Thymus (tissue), 11 donors: ENCODE results near the gene FIS1. TPM values are rescaled to one million over a fixed set of nuclear protein-coding genes. Genes with fewer than 3 reads are reported as not detected.
A peak's percentile ranks its signal among the peaks of the same experiment; 100 is the strongest.

Source experiments
- DNase-seq, 9 donors: peaks; one replicate each; pipeline ENCODE4 v3.0.0-alpha.2; 2013; ENCODE audit warnings: low spot score in 9 of 9, low read depth in 6 of 9, missing footprints in 1 of 9
- H3K27ac ChIP-seq, 2 donors: one replicate each; pipeline ENCODE4 v1.5.1; 2013; ENCODE audit warnings: control low read depth in 1 of 2, low read depth in 1 of 2, low read length in 1 of 2, mild to moderate bottlenecking in 1 of 2, moderate library complexity in 1 of 2
- H3K27me3 ChIP-seq, 2 donors: one replicate each; pipeline ENCODE4 v1.5.1; 2013; ENCODE audit warnings: low read length in 1 of 2; ENCODE audit not compliant: control insufficient read depth in 2 of 2, insufficient read depth in 1 of 2
- H3K36me3 ChIP-seq, 2 donors: one replicate each; pipeline ENCODE4 v1.5.1; 2013; ENCODE audit warnings: low read length in 1 of 2, mild to moderate bottlenecking in 1 of 2, moderate library complexity in 1 of 2; ENCODE audit not compliant: control insufficient read depth in 2 of 2, insufficient read depth in 2 of 2
- H3K4me1 ChIP-seq, 2 donors: one replicate each; pipeline ENCODE4 v1.5.1; 2013; ENCODE audit warnings: low read length in 2 of 2; ENCODE audit not compliant: control insufficient read depth in 2 of 2, insufficient read depth in 2 of 2
- H3K4me3 ChIP-seq, 2 donors: one replicate each; pipeline ENCODE4 v1.5.1; 2013; ENCODE audit warnings: low read length in 2 of 2, control low read depth in 1 of 2, mild to moderate bottlenecking in 1 of 2
- H3K9me3 ChIP-seq, 2 donors: one replicate each; pipeline ENCODE4 v1.5.1; 2013; ENCODE audit warnings: low read length in 1 of 2, mild to moderate bottlenecking in 1 of 2; ENCODE audit not compliant: control insufficient read depth in 2 of 2, insufficient read depth in 1 of 2
- WGBS: extraction: QIAGEN DNeasy Blood & Tissue Kit; methylation state at CpG from one replicate; pipeline ENCODE4 v1.1.7; 2013; 5-methylcytosine and 5-hydroxymethylcytosine counted together
- polyA plus RNA-seq: library from polyadenylated mRNA; stranded (reverse); fragments of 200-250 nt; gene quantifications from one replicate; pipeline ENCODE4 v1.2.3, GENCODE V29; 2013
- total RNA-seq: library from RNA; stranded (reverse); fragments of 120-200 nt; gene quantifications from one replicate; pipeline ENCODE4 v1.2.4, GENCODE V29; 2013
- donor health status: healthy.

FIS1 gene
- total and polyA plus RNA-seq, 2 donors: 148 to 188 TPM

- H3K4me3 ChIP-seq: no peak overlapping the region
- no peaks in the 10 kb centered on the region for H3K9me3 ChIP-seq
- H3K27me3 ChIP-seq: no peaks in the 10 kb centered on the region
- H3K27ac ChIP-seq: peak overlapping the region in 1 of 2 donors; percentile 36
- peaks cover 46 to 65% of the 10 kb centered on the region in 2 donors for H3K36me3 ChIP-seq
- 81% methylated on average over 28 of the region's 28 CpGs for WGBS
- peaks cover 1 to 37% of the 10 kb centered on the region in 2 donors for H3K4me1 ChIP-seq
- DNase-seq: no peak
Measured at GRCh38 chr7:101238226-101239182, 6.4 kb downstream of the FIS1 start.

DNA sequence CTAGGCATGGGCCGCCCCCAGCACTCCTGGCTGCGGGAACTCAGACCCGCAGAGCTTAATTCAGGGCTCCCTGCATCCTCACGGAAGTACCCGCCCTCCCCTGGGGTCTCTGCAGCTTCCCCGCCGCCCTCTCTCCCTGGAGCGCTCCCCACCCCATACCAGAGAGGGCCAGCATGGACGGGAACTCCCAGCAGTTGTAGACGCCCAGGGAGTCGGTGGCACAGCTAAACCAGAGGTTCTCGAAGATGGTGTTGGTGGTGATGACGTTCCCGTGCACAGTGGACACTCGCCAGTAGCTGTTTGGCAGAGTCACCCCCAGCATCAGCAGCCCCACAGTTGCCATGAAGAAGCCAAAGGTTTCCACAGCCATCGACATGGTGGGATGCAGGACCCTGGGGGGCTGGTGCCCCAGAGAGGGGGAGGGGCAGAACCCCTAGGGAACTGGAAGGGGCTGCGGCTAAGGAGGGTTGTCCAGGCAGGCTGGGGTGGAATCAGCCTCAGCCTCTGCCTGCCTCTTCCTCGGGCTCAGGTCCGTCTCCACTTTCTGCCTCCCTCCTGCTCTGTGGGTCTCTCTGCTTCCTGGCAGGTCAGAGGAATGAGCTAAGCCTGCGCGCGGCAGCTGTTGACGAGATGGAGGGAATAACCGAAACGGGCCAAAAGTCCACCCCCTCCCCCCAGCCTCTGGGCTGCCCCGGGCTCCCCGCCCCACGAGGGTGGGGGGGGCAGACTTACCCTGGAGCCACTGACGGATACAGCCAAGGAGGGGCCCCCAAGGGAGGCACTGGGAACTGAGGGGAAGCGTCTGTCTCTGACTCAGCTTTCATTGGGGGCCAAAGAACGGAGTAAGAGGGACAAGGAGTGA, 7.4 kb downstream of the FIS1 start, which contains the start of gene CLDN15:
Gene CLDN15 (minus strand): TSS at position 597 of the 862 bp plus-strand sequence. CDS start 221 bp downstream, at position 376.
- no peak within 1 kb of the TSS for H3K4me3 ChIP-seq
- H3K4me1 ChIP-seq: peaks cover 0 to 35% of the 10 kb centered on the region in 2 donors
- H3K27me3 ChIP-seq: no peaks in the 10 kb centered on the region
- H3K27ac ChIP-seq: peak within 1 kb of the TSS; percentile 33 to 37
- peaks cover 41 to 68% of the 10 kb centered on the region in 2 donors for H3K36me3 ChIP-seq
- H3K9me3 ChIP-seq: no peaks in the 10 kb centered on the region
- DNase-seq: no peak
- WGBS: 60% methylated on average over 31 of the region's 31 CpGs

- peaks cover 45 to 75% of the 10 kb centered on the region in 2 donors for H3K36me3 ChIP-seq
- no peak overlapping the region for H3K27ac ChIP-seq
- 88% methylated on average over 21 of the region's 21 CpGs for WGBS
- no peak for DNase-seq
- no peaks in the 10 kb centered on the region for H3K9me3 ChIP-seq
- peaks cover 0 to 35% of the 10 kb centered on the region in 2 donors for H3K4me1 ChIP-seq
- H3K4me3 ChIP-seq: no peak overlapping the region
- H3K27me3 ChIP-seq: no peaks in the 10 kb centered on the region
Measured at GRCh38 chr7:101236292-101236835, 8.5 kb downstream of the FIS1 start.

- no peak overlapping the region for H3K27ac ChIP-seq
- H3K4me1 ChIP-seq: peaks cover 0 to 31% of the 10 kb centered on the region in 2 donors
- no peaks in the 10 kb centered on the region for H3K9me3 ChIP-seq
- DNase-seq: no peak
- no peaks in the 10 kb centered on the region for H3K27me3 ChIP-seq
- WGBS: 93% methylated on average over 9 of the region's 9 CpGs
- peaks cover 40 to 76% of the 10 kb centered on the region in 2 donors for H3K36me3 ChIP-seq
- no peak overlapping the region for H3K4me3 ChIP-seq
Measured at GRCh38 chr7:101235522-101235921, 9.4 kb downstream of the FIS1 start.

GRCh38 chr7:101235050-101235449, 9.8 kb downstream of the FIS1 start:
- Histone ChIP-seq H3K27me3 (no peaks in the 10 kb centered on the region), H3K9me3 (no peaks in the 10 kb centered on the region), H3K27ac (no peak overlapping the region), H3K4me3 (no peak overlapping the region), H3K4me1 (peaks cover 0 to 31% of the 10 kb centered on the region in 2 donors), H3K36me3 (peaks cover 36 to 74% of the 10 kb centered on the region in 2 donors)
- DNase-seq: no peak
- 89% methylated on average over 11 of the region's 11 CpGs for WGBS

- no peaks in the 10 kb centered on the region for H3K9me3 ChIP-seq
- H3K36me3 ChIP-seq: peaks cover 31 to 74% of the 10 kb centered on the region in 2 donors
- H3K27ac ChIP-seq: no peak overlapping the region
- DNase-seq: no peak
- peaks cover 0 to 28% of the 10 kb centered on the region in 2 donors for H3K4me1 ChIP-seq
- WGBS: 93% methylated on average over 5 of the region's 5 CpGs
- H3K27me3 ChIP-seq: no peaks in the 10 kb centered on the region
- no peak overlapping the region for H3K4me3 ChIP-seq
Measured at GRCh38 chr7:101234636-101235035, 10.2 kb downstream of the FIS1 start.

DNA sequence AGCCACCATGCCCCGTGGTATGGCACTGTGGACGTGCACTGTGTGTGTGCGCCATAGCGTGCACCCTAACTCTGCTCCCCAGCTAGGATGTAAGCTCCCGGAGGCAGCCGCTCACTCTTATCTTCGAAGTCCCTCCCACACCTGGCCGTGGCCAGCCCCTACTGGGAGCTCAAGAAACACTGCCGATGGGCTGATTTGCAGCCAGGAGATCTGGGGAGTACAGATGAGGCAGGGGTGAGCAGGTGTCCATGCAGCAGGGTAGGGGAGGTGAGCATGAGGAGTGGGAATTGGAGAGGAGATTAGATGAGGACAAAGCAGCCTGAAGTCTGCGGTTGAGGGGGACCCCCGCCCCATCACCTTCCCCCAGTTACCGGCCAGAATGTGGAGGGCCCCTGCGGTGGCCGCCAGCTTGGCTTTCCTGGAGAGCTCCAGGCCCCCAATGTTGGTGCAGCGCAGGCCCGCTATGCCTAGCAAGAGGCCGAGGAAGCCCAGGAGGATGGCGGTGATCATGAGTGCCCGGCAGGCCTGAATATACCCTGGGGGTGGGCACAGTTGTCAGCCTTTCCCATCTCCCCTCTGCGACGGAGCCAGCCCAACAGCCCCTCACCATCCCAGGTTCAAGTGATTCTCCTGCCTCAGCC, 10.9 kb downstream of the FIS1 start:
- DNase-seq: no peak
- Histone ChIP-seq H3K27ac (no peak overlapping the region), H3K4me1 (peaks cover 0 to 22% of the 10 kb centered on the region in 2 donors), H3K27me3 (no peaks in the 10 kb centered on the region), H3K36me3 (peaks cover 26 to 70% of the 10 kb centered on the region in 2 donors), H3K4me3 (no peak overlapping the region), H3K9me3 (no peaks in the 10 kb centered on the region)
- 97% methylated on average over 21 of the region's 21 CpGs for WGBS

- 93% methylated on average over 52 of the region's 52 CpGs for WGBS
- H3K27me3 ChIP-seq: no peaks in the 10 kb centered on the region
- peak overlapping the region in 1 of 2 donors; percentile 31 for H3K27ac ChIP-seq
- H3K9me3 ChIP-seq: no peaks in the 10 kb centered on the region
- no peak overlapping the region for H3K4me3 ChIP-seq
- no peak for DNase-seq
- H3K4me1 ChIP-seq: peaks cover 0 to 5% of the 10 kb centered on the region in 2 donors
- peaks cover 22 to 61% of the 10 kb centered on the region in 2 donors for H3K36me3 ChIP-seq
Measured at GRCh38 chr7:101232141-101232850, 12.6 kb downstream of the FIS1 start.
